Superior temporal gyrus (tissue), 1 donor: ENCODE data around the gene TMEM175.

ENCODE experiments used
- DNase-seq: peaks from one replicate; pipeline ENCODE4 v3.0.0-alpha.2; 2016; ENCODE audit errors: extremely low spot score

The TMEM175 gene

DNA sequence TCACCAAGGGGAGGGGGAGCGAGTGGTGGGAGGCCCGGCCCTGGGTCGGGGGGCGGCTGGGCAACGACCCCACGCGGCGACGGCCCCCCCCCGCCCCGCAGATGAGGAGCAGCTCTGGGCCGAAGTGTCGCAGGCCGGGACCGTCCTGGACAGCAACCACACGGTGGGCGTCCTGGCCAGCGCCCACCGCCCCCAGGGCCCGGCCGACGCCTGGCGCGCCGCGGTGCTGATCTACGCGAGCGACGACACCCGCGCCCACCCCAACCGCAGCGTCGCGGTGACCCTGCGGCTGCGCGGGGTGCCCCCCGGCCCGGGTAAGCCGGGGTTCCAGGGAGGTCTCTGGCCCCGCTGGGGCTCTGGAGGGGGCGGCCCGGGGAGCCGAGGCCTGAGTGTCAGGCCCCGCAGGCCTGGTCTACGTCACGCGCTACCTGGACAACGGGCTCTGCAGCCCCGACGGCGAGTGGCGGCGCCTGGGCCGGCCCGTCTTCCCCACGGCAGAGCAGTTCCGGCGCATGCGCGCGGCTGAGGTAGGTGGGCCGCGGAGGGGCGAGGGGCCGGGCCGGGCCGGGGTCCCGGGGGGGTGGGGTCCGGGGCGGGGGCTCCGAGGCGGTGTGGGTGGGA, 70.5 kb downstream of the TMEM175 start:
- no peak for DNase-seq

DNA sequence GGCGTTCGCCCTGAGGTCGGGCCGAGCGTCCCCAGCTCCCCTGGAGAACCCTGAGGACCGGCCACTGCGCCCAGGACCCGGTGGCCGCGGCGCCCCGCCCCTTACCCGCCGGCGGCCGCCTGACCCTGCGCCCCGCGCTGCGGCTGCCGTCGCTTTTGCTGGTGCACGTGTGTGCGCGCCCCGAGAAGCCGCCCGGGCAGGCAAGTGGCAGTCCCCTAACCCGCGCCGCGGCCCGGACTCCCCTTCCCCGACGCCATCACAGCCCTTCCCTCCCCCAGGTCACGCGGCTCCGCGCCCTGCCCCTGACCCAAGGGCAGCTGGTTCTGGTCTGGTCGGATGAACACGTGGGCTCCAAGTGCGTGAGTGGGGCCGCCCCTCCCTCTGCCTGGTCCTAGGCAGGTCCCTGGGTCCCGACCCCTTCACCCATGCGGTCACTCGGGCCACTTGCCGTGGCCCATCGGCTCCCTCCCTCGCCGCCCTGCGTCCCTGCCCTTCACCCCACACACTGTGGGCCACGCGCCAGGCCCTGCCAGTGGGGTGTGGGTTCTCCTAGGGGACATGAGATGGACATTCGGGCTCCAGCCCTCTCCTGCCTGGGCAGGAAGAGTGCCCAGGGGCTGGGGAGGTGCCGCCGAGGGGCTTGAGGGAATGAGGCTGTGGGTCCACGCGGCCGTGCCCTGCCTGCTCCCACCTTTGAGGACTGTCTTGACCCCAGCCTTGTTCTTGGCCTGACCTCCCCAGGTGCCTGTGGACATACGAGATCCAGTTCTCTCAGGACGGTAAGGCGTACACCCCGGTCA, 71.2 kb downstream of the TMEM175 start:
- no peak for DNase-seq

DNA sequence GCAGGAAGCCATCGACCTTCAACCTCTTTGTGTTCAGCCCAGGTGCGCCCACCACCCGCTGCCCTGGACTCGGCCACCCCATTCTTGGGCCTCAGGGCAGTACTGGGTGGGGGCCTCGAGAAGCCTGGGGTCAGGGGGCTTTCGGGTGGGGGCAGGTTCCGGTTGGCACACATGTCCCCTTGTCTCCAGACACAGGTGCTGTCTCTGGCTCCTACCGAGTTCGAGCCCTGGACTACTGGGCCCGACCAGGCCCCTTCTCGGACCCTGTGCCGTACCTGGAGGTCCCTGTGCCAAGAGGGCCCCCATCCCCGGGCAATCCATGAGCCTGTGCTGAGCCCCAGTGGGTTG, 71.8 kb downstream of the TMEM175 start:
- no peak for DNase-seq

DNA sequence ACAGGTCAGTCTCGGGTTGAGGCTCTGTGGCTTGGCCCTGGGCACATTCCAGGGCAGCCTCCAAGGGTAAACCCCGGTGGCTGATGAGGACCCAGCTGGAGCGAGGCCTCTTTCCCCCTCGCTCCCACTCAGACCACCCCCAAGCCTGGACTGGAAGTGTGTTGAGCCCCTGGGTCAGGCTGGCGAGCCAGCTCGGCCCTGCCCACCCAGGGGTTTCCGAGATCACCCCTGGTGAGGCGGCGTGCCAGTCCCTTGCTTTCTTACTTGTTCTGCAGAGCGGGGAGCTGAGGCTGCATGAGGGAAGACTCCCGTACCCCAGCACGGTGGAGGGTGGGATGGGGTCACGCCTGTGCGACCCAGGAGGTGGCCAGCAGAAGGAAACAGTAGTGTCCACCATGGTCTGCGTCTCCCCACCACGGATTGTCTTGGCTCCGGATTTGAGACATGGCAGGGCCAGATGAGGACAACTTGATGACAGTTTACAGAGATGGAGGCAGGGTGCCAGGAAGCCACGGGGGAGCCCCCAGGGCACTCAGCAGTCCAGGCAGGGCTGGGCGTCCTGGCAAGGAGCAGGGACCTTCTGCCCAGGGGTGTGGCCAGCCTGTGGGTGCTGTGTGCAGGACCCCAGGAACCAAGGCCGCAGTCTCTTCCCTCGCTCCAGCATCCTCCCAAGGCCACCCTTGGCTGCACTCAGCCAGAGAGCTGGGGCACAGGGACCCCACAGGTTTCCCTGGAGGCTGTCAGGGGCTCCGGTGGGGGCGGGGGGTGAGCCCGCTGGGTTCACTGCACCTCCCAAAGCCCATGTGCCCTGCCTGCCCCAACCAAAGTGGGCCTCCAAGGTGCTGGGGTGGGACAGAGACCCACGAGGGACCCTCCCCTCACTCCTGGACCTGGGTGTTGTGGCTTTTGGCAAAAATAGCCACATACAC, 72.6 kb downstream of the TMEM175 start:
- DNase-seq = no peak

DNA sequence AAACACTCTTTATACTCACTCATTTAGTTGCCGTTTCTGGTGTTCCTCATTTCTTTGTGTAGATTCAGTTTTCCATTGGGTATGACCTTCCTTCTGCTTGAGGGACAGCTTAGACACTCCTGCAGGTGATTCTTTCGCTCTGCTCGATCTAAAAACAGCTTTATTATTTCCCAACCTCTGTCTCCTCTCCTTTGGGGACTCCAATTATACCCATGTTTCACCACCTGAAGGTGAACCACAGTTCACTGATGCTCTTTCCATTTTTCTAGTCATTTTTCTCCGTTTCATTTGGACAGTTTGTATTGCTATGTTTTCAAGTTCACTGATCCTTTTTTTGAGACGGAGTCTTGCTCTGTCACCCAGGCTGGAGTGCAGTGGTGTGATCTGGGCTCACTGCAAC, 74.6 kb downstream of the TMEM175 start:
- no peak for DNase-seq
